H9 (cell line): ENCODE results near the gene COIL. TPM values are rescaled to one million over a fixed set of nuclear protein-coding genes. Genes with fewer than 3 reads are reported as not detected.

Experiments used
- DNase-seq: peaks from one replicate; pipeline ENCODE4 v3.0.0-alpha.2; 2017
- H2AFZ ChIP-seq: one replicate; pipeline ENCODE4 v1.6.1; 2013; ENCODE audit warnings: mild to moderate bottlenecking, low read length, control low read depth, moderate library complexity
- H2AK5ac ChIP-seq: 2 replicates; pipeline ENCODE4 v1.6.1; 2013; ENCODE audit warnings: low read length, control low read depth, mixed read lengths; ENCODE audit not compliant: insufficient read length
- H2BK120ac ChIP-seq: one replicate; pipeline ENCODE4 v1.6.1; 2013; ENCODE audit warnings: low read depth, mild to moderate bottlenecking, low read length, control low read depth, inconsistent platforms; ENCODE audit not compliant: poor library complexity, severe bottlenecking
- H2BK12ac ChIP-seq: 2 replicates; pipeline ENCODE4 v1.6.1; 2013; ENCODE audit warnings: low read length, control low read depth, mixed read lengths, low read depth; ENCODE audit not compliant: insufficient read length
- H2BK15ac ChIP-seq: 2 replicates; pipeline ENCODE4 v1.6.1; 2013; ENCODE audit warnings: low read depth, low read length, control low read depth
- H2BK20ac ChIP-seq: one replicate; pipeline ENCODE4 v1.6.1; 2013; ENCODE audit warnings: low read depth, mild to moderate bottlenecking, low read length, control low read depth, inconsistent platforms; ENCODE audit not compliant: poor library complexity, severe bottlenecking
- H2BK5ac ChIP-seq: 2 replicates; pipeline ENCODE4 v1.6.1; 2013; ENCODE audit warnings: low read length, control low read depth, mixed read lengths; ENCODE audit not compliant: insufficient read length
- H3K14ac ChIP-seq: 2 replicates; pipeline ENCODE4 v1.6.1; 2013; ENCODE audit warnings: low read length, control low read depth; ENCODE audit not compliant: insufficient read depth
- H3K18ac ChIP-seq: 2 replicates; pipeline ENCODE4 v1.6.1; 2013; ENCODE audit warnings: low read depth, mild to moderate bottlenecking, mixed read lengths, low read length, control low read depth; ENCODE audit not compliant: insufficient read length
- H3K23ac ChIP-seq: 2 replicates; pipeline ENCODE4 v1.6.1; 2013; ENCODE audit warnings: low read length, control low read depth, mixed read lengths, low read depth; ENCODE audit not compliant: insufficient read length
- H3K23me2 ChIP-seq: 2 replicates; pipeline ENCODE4 v1.6.1; 2013; ENCODE audit warnings: low read depth, mild to moderate bottlenecking, mixed read lengths, low read length, control low read depth; ENCODE audit not compliant: insufficient read length, poor library complexity, severe bottlenecking
- H3K27ac ChIP-seq: 2 replicates; pipeline ENCODE4 v1.5.1; 2013; ENCODE audit warnings: low read length, control low read depth, mixed read lengths, low read depth; ENCODE audit not compliant: insufficient read length
- H3K27me3 ChIP-seq: 2 replicates; pipeline ENCODE4 v1.6.1; 2013; ENCODE audit warnings: low read length, control low read depth, inconsistent platforms; ENCODE audit not compliant: insufficient read depth
- H3K4ac ChIP-seq: 2 replicates; pipeline ENCODE4 v1.6.1; 2013; ENCODE audit warnings: low read depth, mild to moderate bottlenecking, control low read depth, inconsistent platforms, low read length, moderate library complexity
- H3K4me1 ChIP-seq: 2 replicates; pipeline ENCODE4 v1.6.1; 2013; ENCODE audit warnings: low read length, control low read depth, inconsistent platforms; ENCODE audit not compliant: insufficient read depth
- H3K4me2 ChIP-seq: 2 replicates; pipeline ENCODE4 v1.6.1; 2013; ENCODE audit warnings: low read length, control low read depth, mixed read lengths; ENCODE audit not compliant: insufficient read length, insufficient read depth
- H3K56ac ChIP-seq: 2 replicates; pipeline ENCODE4 v1.6.1; 2013; ENCODE audit warnings: low read depth, mild to moderate bottlenecking, mixed read lengths, low read length, control low read depth; ENCODE audit not compliant: insufficient read length
- H3K79me1 ChIP-seq: 2 replicates; pipeline ENCODE4 v1.6.1; 2013; ENCODE audit warnings: low read depth, mild to moderate bottlenecking, moderate library complexity, low read length, control low read depth, inconsistent platforms; ENCODE audit not compliant: insufficient read depth, poor library complexity, severe bottlenecking
- H3K79me2 ChIP-seq: 2 replicates; pipeline ENCODE4 v1.6.1; 2013; ENCODE audit warnings: low read length, control low read depth, inconsistent platforms; ENCODE audit not compliant: insufficient read depth
- H3K9ac ChIP-seq: 2 replicates; pipeline ENCODE4 v1.6.1; 2013; ENCODE audit warnings: low read length, control low read depth, mixed read lengths; ENCODE audit not compliant: insufficient read length; ENCODE audit errors: extremely low read depth
- H3K9me3 ChIP-seq: one replicate; pipeline ENCODE4 v1.6.1; 2013; ENCODE audit warnings: low read depth, low read length, inconsistent platforms; ENCODE audit not compliant: control insufficient read depth
- H3T11ph ChIP-seq: one replicate; pipeline ENCODE4 v1.6.1; 2013; ENCODE audit warnings: mild to moderate bottlenecking, low read length, control low read depth, inconsistent platforms
- H4K20me1 ChIP-seq: one replicate; pipeline ENCODE4 v1.6.1; 2013; ENCODE audit not compliant: control insufficient read depth, insufficient read length, insufficient read depth
- H4K5ac ChIP-seq: 2 replicates; pipeline ENCODE4 v1.6.1; 2013; ENCODE audit warnings: low read depth, mild to moderate bottlenecking, mixed read lengths, low read length, control low read depth; ENCODE audit not compliant: insufficient read length
- H4K8ac ChIP-seq: replicated peaks from 2 replicates; pipeline ENCODE4 v1.6.1; 2013; ENCODE audit warnings: low read length, control low read depth, mixed read lengths, low read depth; ENCODE audit not compliant: insufficient read length
- H4K91ac ChIP-seq: 2 replicates; pipeline ENCODE4 v1.6.1; 2013; ENCODE audit warnings: low read depth, mild to moderate bottlenecking, moderate library complexity, mixed read lengths, low read length, control low read depth; ENCODE audit not compliant: insufficient read length
- H3K27ac Mint-ChIP-seq, 3 experiments: 2 replicates in 2 of 3; 3 replicates in 1 of 3; pipeline ENCODE4 v1.8.0; 2020 to 2021; ENCODE audit warnings: mixed read lengths in 3 of 3, mild to moderate bottlenecking in 1 of 3, moderate library complexity in 1 of 3
- H3K27me3 Mint-ChIP-seq: 2 replicates; pipeline ENCODE4 v1.8.0; 2021; ENCODE audit warnings: low read depth, mild to moderate bottlenecking, moderate library complexity, mixed read lengths
- H3K36me3 Mint-ChIP-seq, 3 experiments: 2 replicates in 2 of 3; 3 replicates in 1 of 3; pipeline ENCODE4 v1.8.0; 2020 to 2021; ENCODE audit warnings: low read depth in 3 of 3, mixed read lengths in 3 of 3; ENCODE audit not compliant: insufficient read depth in 1 of 3
- H3K4me1 Mint-ChIP-seq, 2 experiments: 2 replicates each; pipeline ENCODE4 v1.8.0; 2020; ENCODE audit warnings: mixed read lengths in 2 of 2
- H3K4me3 Mint-ChIP-seq, 2 experiments: 2 replicates in 1 of 2; 3 replicates in 1 of 2; pipeline ENCODE4 v1.8.0; 2020 to 2021; ENCODE audit warnings: mild to moderate bottlenecking in 2 of 2, mixed read lengths in 2 of 2, moderate library complexity in 1 of 2
- H3K9me3 Mint-ChIP-seq, 2 experiments: 2 replicates in 1 of 2; 3 replicates in 1 of 2; pipeline ENCODE4 v1.8.0; 2020; ENCODE audit warnings: mild to moderate bottlenecking in 2 of 2, mixed read lengths in 2 of 2, moderate library complexity in 1 of 2
- CTCF ChIP-seq: fragments of 200-600 bp; sonication (generic); conservative IDR thresholded peaks from 3 replicates; pipeline ENCODE4 v1.8.0; 2021; ENCODE audit warnings: antibody characterized with exemption, mild to moderate bottlenecking
- WGBS: extraction: QIAGEN DNeasy Blood & Tissue Kit; methylation state at CpG from one replicate; pipeline ENCODE4 v1.1.7; 2013; ENCODE audit warnings: missing lambda C conversion rate, low lambda C conversion rate, mixed read lengths; ENCODE audit not compliant: insufficient read length; ENCODE audit errors: extremely low coverage; 5-methylcytosine and 5-hydroxymethylcytosine counted together
- total RNA-seq: library from RNA; stranded (reverse); gene quantifications from 2 replicates; pipeline ENCODE4 v1.2.1, GENCODE V29; 2021

COIL gene
- total RNA-seq, 1 experiment from 2014 or later: 21.5 TPM

- Histone ChIP-seq H3K27ac (no peak overlapping the region), H2AFZ (no peak overlapping the region), H4K5ac (no peak overlapping the region), H3K14ac (no peak overlapping the region), H3T11ph (no peak overlapping the region), H3K79me2 (no peaks in the 10 kb centered on the region; the same call in 1 of the 2 replicates), H3K23me2 (peaks cover 21% of the 10 kb centered on the region), H3K9ac (peak overlapping the region; percentile 11), H3K4me1 (no peaks in the 10 kb centered on the region; the same call in 1 of the 2 replicates), H3K9me3 (no peaks in the 10 kb centered on the region), H2BK12ac (no peak overlapping the region), H2BK15ac (no peak overlapping the region), H4K91ac (no peak overlapping the region), H3K4ac (no peak overlapping the region), H4K20me1 (no peaks in the 10 kb centered on the region), H3K27me3 (peaks cover 2% of the 10 kb centered on the region; the same call in 1 of the 2 replicates), H3K23ac (no peak overlapping the region), H2BK120ac (no peak overlapping the region), H3K56ac (no peak overlapping the region), H4K8ac (no peak overlapping the region), H2BK20ac (no peak overlapping the region), H2AK5ac (no peak overlapping the region), H3K79me1 (no peaks in the 10 kb centered on the region), H2BK5ac (no peak overlapping the region), H3K18ac (no peak overlapping the region), H3K4me2 (peak overlapping the region; percentile 60)
- WGBS: no CpG with 5 or more reads among the region's 44 CpGs
- Mint-ChIP-seq H3K4me1 (peaks cover 14 to 18% of the 10 kb centered on the region in 2 experiments), H3K27ac (peak overlapping the region in 1 of 3 experiments; percentile 57; a peak in 2 of 7 replicates), H3K27me3 (peaks cover 34% of the 10 kb centered on the region), H3K4me3 (peak overlapping the region; percentile 79 to 96), H3K9me3 (peaks cover 0 to 7% of the 10 kb centered on the region in 2 experiments; a peak in 2 of 5 replicates), H3K36me3 (peaks cover 0 to 11% (median 2%) of the 10 kb centered on the region in 3 experiments; a peak in 5 of 7 replicates)
- TF ChIP-seq CTCF: no peak
- peak; percentile 79 for DNase-seq
Observed at GRCh38 chr17:56913353-56913866, 47.4 kb downstream of the COIL start.
